Measurements from ENCODE around the gene C2orf49. TPM values are rescaled to one million over a fixed set of nuclear protein-coding genes. Genes with fewer than 3 reads are reported as not detected.

C2orf49 gene
- total and polyA plus RNA-seq, 2 of the 8 experiments (the other 6 are each of a cell fraction or from before 2014, with no cell fraction given), result 5.6 to 19.9 TPM

DNA sequence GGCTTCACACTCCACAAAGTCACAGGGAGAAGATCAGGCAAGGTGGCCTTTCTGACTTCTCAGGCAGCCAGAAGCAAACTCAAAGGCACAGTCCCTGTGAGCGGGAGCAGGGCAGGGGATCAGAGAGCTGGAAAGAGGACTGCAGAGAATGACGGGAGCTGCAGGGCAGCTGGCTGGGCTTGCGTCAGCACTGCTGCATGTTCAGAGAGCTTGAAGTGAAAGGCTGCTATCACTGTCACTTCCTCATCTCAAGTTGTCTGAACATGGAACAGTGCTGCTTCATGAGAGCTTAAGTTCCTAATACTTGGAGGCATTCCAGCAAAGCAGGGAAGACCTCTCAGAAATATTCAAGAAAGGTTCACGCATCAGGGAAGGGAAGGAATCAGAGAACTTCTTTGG lies 28.2 kb upstream of the C2orf49 start:
- H2AFZ ChIP-seq (ENCODE audit: low read length), result no peak overlapping the region
- no peaks in the 10 kb centered on the region for H3K9me3 ChIP-seq (ENCODE audit: insufficient read depth in 2 of 2, low read depth in 1 of 2, low read length in 1 of 2)
- ChIA-PET CTCF (ENCODE audit: partially characterized antibody) (interaction anchor here (1.0 to 4.1 kb wide), 6 partner anchors 10 to 185 kb away, joined by 3 to 39 read pairs (median 6); no protein-coding TSS in a partner anchor), POLR2A (ENCODE audit: partially characterized antibody) (interaction anchor here (0.6 to 1.3 kb wide), 3 partner anchors 11 to 20 kb away, joined by 3 to 4 read pairs (median 3); no protein-coding TSS in a partner anchor)
- H3K4me2 ChIP-seq (ENCODE audit: insufficient read depth in 1 of 2, low read depth in 2 of 2, low read length in 2 of 2), result no peak overlapping the region
- H3K4me1 ChIP-seq (replicated peaks in 1 of 4; ENCODE audit: control insufficient read depth in 3 of 4, insufficient read depth in 4 of 4, low read length in 3 of 4), result peaks cover 3 to 9% (median 5%) of the 10 kb centered on the region in 4 experiments; a peak in 3 of 7 replicates
- H3K4ac ChIP-seq (replicated peaks; ENCODE audit: insufficient read length, low read depth, low read length), result no peak overlapping the region
- no peak overlapping the region for H2BK20ac ChIP-seq (ENCODE audit: low read length)
- no peak overlapping the region for H2BK12ac ChIP-seq (ENCODE audit: low read depth, low read length)
- H3K4me3 ChIP-seq (ENCODE audit: extremely low read depth in 1 of 4, insufficient read depth in 2 of 4, low read depth in 3 of 4, low read length in 4 of 4), result no peak overlapping the region
- FAIRE-seq (no peak), DNase-seq (ENCODE audit: low read depth in 1 of 2, low spot score in 2 of 2) (no peak)
- no peak overlapping the region for H3K23ac ChIP-seq (ENCODE audit: insufficient read length)
- peaks cover 0 to 39% of the 10 kb centered on the region in 2 experiments; a peak in 2 of 4 replicates for H3K79me2 ChIP-seq (ENCODE audit: control insufficient read depth in 1 of 2, insufficient read depth in 2 of 2, low read length in 2 of 2)
- H3K36me3 ChIP-seq (ENCODE audit: control insufficient read depth in 2 of 4, insufficient read depth in 4 of 4, low read length in 3 of 4), result peaks cover 0 to 12% (median 5%) of the 10 kb centered on the region in 4 experiments; a peak in 4 of 8 replicates
- no peak overlapping the region for H2BK120ac ChIP-seq (replicated peaks; ENCODE audit: low read depth, low read length)
- peak overlapping the region; percentile 36; the same call in 1 of the 2 replicates for H4K8ac ChIP-seq (ENCODE audit: extremely low read depth, insufficient read depth, low read length)
- peak overlapping the region; percentile 55; the same call in 1 of the 2 replicates for H2BK5ac ChIP-seq (ENCODE audit: low read depth, low read length)
- H4K91ac ChIP-seq (replicated peaks; ENCODE audit: insufficient read length, low read length), result no peak overlapping the region
- no peak overlapping the region for H2BK15ac ChIP-seq (ENCODE audit: low read length)
- no peak overlapping the region for H3K9ac ChIP-seq (replicated peaks in 1 of 4; ENCODE audit: extremely low read depth in 1 of 4, low read depth in 3 of 4, low read length in 3 of 4)
- H3K27me3 ChIP-seq (replicated peaks in 1 of 4; ENCODE audit: control insufficient read depth in 3 of 4, extremely low read depth in 1 of 4, insufficient read depth in 3 of 4, low read length in 3 of 4), result no peaks in the 10 kb centered on the region
- H3K79me1 ChIP-seq (ENCODE audit: low read depth, low read length), result peaks cover 2% of the 10 kb centered on the region; the same call in 1 of the 2 replicates
- H3K56ac ChIP-seq (replicated peaks; ENCODE audit: insufficient read length, low read depth, low read length), result no peak overlapping the region
- H3K18ac ChIP-seq (ENCODE audit: extremely low read depth, low read length), result no peak overlapping the region
- H4K20me1 ChIP-seq (replicated peaks in 1 of 2; ENCODE audit: control insufficient read depth in 1 of 2, insufficient read depth in 2 of 2, low read length in 2 of 2), result peaks cover 0 to 8% of the 10 kb centered on the region in 2 experiments
- no peak overlapping the region for H4K5ac ChIP-seq (ENCODE audit: insufficient read length, low read depth, low read length)
- H3K27ac ChIP-seq (ENCODE audit: low read depth, low read length), result no peak overlapping the region
- no peak overlapping the region for H2AK5ac ChIP-seq (ENCODE audit: low read depth, low read length)
- H3K23me2 ChIP-seq (ENCODE audit: low read depth, low read length), result no peaks in the 10 kb centered on the region
- H3K14ac ChIP-seq (ENCODE audit: insufficient read length), result no peak overlapping the region
- WGBS, 2 experiments (ENCODE audit: extremely low coverage in 1 of 2, insufficient coverage in 1 of 2, insufficient read length in 1 of 2, insufficient replicate concordance in 2 of 2, low coverage in 1 of 2, low lambda C conversion rate in 2 of 2, missing lambda C conversion rate in 1 of 2), result 93% methylated on average over 4 of the region's 4 CpGs; no CpG with 5 or more reads in 1 of the 2 experiments
- TF ChIP-seq HDAC2 (IDR thresholded peaks at IDR 0.05; ENCODE audit: borderline replicate concordance in 1 of 2, low read depth in 2 of 2, low read length in 2 of 2), result no peak
- no peak for TF ChIP-seq JUN (IDR thresholded peaks at IDR 0.05; ENCODE audit: low read depth, low read length)
- TF ChIP-seq EGR1 (IDR thresholded peaks at IDR 0.05; ENCODE audit: borderline replicate concordance, low read depth, low read length), result no peak
- no peak for TF ChIP-seq SRF (IDR thresholded peaks at IDR 0.05; ENCODE audit: low read depth, low read length)
- no peak for TF ChIP-seq TAF1 (IDR thresholded peaks at IDR 0.05; ENCODE audit: low read depth, low read length)
- no peak for TF ChIP-seq CREB1 (IDR thresholded peaks at IDR 0.05)
- no peak for TF ChIP-seq SP1 (IDR thresholded peaks at IDR 0.05; ENCODE audit: low read depth, low read length)
- TF ChIP-seq, protein P1, sequence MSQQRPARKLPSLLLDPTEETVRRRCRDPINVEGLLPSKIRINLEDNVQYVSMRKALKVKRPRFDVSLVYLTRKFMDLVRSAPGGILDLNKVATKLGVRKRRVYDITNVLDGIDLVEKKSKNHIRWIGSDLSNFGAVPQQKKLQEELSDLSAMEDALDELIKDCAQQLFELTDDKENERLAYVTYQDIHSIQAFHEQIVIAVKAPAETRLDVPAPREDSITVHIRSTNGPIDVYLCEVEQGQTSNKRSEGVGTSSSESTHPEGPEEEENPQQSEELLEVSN (IDR thresholded peaks at IDR 0.05), result no peak
- TF ChIP-seq HDAC6 (IDR thresholded peaks at IDR 0.05; ENCODE audit: low read depth, low read length), result no peak
- TF ChIP-seq, protein P2, sequence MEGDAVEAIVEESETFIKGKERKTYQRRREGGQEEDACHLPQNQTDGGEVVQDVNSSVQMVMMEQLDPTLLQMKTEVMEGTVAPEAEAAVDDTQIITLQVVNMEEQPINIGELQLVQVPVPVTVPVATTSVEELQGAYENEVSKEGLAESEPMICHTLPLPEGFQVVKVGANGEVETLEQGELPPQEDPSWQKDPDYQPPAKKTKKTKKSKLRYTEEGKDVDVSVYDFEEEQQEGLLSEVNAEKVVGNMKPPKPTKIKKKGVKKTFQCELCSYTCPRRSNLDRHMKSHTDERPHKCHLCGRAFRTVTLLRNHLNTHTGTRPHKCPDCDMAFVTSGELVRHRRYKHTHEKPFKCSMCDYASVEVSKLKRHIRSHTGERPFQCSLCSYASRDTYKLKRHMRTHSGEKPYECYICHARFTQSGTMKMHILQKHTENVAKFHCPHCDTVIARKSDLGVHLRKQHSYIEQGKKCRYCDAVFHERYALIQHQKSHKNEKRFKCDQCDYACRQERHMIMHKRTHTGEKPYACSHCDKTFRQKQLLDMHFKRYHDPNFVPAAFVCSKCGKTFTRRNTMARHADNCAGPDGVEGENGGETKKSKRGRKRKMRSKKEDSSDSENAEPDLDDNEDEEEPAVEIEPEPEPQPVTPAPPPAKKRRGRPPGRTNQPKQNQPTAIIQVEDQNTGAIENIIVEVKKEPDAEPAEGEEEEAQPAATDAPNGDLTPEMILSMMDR (IDR thresholded peaks at IDR 0.05; ENCODE audit: control extremely low read depth in 1 of 3, insufficient read depth in 1 of 3, low read depth in 1 of 3, low read length in 3 of 3), result no peak
- no peak for TF ChIP-seq CHD1 (IDR thresholded peaks at IDR 0.05; ENCODE audit: low read depth, low read length)

Measured in H1 (cell line).